ENCODE measurements around the gene NDE1.
A peak's percentile ranks its signal among the peaks of the same experiment; 100 is the strongest.
"Not testable (repeated sequence)": the region's sequence is repeated elsewhere in the genome, so short reads cannot be mapped to it uniquely, and the experiment has no call there.

NDE1 gene, protein sequence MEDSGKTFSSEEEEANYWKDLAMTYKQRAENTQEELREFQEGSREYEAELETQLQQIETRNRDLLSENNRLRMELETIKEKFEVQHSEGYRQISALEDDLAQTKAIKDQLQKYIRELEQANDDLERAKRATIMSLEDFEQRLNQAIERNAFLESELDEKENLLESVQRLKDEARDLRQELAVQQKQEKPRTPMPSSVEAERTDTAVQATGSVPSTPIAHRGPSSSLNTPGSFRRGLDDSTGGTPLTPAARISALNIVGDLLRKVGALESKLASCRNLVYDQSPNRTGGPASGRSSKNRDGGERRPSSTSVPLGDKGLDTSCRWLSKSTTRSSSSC

DNA sequence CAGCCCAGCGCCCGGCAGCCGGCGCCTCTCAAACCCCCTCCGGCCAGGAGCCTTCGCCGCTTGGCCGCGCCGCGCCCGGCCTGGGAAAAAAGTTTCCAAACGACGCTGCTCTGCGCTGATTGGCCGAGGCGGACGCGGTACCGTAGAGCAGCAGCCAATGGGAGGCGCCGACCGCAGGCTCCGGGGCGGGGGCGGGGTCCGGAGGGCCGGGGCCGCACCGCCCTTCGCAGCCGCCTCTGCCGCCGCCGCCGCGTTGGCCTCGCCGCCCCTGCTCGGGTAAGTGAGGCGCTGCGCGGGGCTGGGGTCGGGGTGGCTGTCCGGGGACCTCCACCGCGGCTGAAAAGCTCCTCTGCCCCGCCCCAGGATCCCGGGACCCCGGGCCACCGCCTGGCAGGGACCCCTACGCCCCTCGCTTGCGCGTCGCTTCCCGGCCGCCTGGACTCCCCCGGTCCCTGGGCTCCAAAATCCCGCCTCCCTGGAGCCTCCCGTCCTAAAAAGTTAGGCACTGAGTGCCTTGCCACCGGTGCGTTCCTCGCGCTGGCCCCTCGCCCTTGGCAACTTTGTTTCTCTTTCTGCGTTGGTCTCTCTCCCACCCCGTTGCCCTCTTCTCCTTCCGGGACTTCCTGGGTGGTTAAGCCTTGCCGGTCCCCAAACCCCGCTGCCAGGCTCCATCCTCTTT is at the start of gene NDE1:
TSS of gene NDE1 (plus strand) at position 227 of the 679 bp plus-strand sequence. CDS start 14,534 bp downstream, outside the sequence.
- peak; percentile 78 for TF ChIP-seq POLR2A (IDR thresholded peaks at IDR 0.05; ENCODE audit: low read depth, low read length)
- DNase-seq (ENCODE audit: insufficient read length, low spot score) (peak; percentile 87), FAIRE-seq (no peak)

- FAIRE-seq, result no peak
- no peak for TF ChIP-seq POLR2A (IDR thresholded peaks at IDR 0.05; ENCODE audit: low read depth, low read length)
- no peak for DNase-seq (ENCODE audit: insufficient read length, low spot score)
Observed at GRCh38 chr16:15601212-15601879, 48.7 kb upstream of the NDE1 start.

GRCh38 chr16:15602285-15603044 is 47.6 kb upstream of the NDE1 start:
- no peak for FAIRE-seq
- TF ChIP-seq POLR2A (IDR thresholded peaks at IDR 0.05; ENCODE audit: low read depth, low read length), result no peak
- no peak for DNase-seq (ENCODE audit: insufficient read length, low spot score)

DNA sequence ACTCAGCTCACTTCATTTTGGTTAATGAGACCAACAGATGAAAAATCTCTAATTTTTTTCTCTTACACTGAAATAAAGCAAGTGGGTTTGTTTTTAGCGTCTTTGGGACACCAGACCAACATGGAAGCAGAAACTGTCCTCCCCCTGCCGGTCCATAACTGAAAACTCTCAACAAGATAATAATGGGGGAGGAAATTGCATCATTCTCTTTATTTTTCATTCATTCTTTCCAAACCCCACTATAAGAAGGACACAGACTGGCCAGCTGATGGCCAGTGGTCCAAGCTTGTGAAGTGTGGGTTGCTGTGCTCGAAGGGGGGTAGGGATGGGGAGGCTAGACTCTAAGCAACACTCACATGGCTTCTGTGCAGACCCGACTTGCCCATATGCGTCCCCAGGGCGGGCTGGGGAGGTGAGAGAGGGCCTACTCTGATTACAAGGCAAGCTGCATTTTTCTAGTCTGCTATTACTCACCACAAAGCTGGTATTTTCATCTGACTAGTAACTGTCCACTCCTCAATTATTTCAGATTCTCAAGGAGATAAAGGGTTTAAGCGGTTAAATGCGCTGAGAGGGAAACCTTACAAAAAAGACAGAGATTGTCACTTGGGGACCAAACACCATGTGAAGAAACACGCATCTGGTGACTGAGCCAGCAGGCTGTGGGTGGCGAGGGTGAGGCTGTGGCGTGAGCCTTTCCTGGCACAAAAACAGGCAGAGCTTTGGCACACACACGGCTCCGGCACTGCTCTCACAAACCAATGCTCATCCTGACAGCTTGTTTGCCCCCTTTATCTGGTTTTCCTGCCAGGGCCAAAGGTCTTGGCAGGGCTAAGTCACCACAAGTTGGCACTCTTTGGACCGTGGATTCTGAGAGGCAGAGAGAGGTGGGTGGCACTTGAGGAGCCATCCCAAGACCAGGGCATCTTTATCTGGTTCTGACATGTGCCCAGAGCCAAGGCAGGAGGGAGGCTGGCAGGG is 45.3 kb upstream of the NDE1 start:
- DNase-seq (ENCODE audit: insufficient read length, low spot score) (no peak), FAIRE-seq (no peak)
- TF ChIP-seq POLR2A (IDR thresholded peaks at IDR 0.05; ENCODE audit: low read depth, low read length), result no peak

DNA sequence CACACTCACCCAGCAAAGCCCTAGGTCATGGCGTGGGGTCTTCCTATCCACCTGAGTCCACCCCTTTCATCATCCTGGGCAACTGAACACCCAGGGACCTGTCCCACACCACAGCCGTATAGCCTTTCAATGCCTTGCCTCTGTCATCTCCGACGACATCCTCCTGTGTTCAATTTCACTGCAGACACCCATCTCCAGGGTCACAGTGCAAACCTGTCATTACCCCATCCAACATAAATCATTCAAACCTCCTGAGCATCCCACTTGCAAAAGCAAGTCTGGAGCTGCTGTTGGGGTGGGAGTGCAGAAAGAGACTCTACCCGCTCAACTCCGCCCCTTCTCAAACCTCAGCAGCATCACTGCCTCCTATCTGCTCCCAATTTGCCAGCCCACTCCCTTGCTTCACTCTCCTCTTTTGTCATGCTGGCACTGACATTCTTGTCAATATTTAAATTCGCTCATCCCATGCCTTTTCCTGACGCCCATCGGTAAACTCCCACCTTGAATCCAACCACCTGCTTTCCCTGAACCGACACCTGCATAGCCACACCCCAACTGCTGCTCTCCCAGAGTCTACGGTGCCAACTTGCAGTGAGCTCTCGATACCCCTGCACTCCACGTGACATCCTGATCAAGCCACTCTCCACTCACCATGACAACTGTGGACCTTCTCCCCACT is 44.1 kb upstream of the NDE1 start:
- TF ChIP-seq POLR2A (IDR thresholded peaks at IDR 0.05; ENCODE audit: low read depth, low read length), result no peak
- no peak for DNase-seq (ENCODE audit: insufficient read length, low spot score)
- no peak for FAIRE-seq

DNA sequence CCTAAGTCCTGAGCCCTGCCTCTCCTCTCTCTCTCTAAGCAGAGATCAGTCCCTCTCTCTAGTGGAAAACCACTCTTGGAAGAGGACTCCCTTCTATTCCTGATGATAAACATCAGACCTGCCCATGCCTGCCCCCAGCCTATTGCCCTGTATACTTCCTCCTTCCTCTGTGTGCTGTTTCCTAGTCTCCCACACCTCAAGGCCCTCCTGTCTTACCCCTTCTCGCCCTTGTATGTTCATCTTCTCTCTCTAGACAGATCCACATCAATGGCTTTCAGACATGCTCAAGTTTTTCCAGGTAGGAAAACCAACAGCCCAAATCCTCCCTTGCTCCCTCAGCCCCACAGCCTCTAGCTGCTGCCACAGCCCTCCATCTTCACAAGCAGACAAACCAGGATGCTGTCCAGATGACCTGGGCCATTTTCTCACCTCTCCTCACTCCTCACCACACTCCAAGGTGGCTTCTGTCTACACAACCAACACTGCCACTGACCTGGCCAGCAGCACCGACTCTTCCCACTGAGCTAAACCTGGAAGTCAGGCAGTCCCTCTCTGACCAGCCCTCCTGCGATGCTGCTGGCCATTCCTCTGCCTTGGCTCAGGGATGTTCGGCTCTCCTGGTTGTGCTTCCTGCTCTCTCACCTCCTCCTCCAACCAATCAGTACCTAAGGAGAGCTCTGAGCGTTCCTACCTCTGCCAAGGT is 43.4 kb upstream of the NDE1 start:
- DNase-seq (ENCODE audit: insufficient read length, low spot score) (no peak), FAIRE-seq (no peak)
- no peak for TF ChIP-seq POLR2A (IDR thresholded peaks at IDR 0.05; ENCODE audit: low read depth, low read length)

DNA sequence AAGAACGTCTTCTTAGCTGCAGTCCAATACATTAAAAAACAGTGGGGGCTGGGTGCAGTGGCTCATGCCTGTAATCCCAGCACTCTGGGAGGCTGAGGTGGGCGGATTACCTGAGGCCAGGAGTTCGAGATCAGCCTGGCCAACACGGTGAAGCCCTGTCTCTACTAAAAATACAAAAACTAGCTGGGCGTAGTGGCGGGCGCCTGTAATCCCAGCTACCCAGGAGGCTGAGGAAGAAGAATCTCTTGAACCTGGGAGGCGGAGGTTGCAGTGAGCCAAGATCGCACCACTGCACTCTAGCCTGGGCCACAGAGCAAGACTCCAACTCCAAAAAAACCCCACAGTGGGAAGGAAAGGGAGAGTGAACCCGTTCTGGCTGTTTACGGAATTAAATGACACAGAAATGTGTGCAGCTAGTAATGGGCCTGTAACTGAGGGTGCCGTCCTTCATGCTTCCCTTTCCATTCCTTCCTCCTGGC is 42.8 kb upstream of the NDE1 start:
- FAIRE-seq; DNase-seq (ENCODE audit: insufficient read length, low spot score): not testable (repeated sequence)

GRCh38 chr16:15607700-15608396 is 42.2 kb upstream of the NDE1 start:
- DNase-seq (ENCODE audit: insufficient read length, low spot score) (no peak), FAIRE-seq (no peak)
- TF ChIP-seq POLR2A (IDR thresholded peaks at IDR 0.05; ENCODE audit: low read depth, low read length), result no peak

DNA sequence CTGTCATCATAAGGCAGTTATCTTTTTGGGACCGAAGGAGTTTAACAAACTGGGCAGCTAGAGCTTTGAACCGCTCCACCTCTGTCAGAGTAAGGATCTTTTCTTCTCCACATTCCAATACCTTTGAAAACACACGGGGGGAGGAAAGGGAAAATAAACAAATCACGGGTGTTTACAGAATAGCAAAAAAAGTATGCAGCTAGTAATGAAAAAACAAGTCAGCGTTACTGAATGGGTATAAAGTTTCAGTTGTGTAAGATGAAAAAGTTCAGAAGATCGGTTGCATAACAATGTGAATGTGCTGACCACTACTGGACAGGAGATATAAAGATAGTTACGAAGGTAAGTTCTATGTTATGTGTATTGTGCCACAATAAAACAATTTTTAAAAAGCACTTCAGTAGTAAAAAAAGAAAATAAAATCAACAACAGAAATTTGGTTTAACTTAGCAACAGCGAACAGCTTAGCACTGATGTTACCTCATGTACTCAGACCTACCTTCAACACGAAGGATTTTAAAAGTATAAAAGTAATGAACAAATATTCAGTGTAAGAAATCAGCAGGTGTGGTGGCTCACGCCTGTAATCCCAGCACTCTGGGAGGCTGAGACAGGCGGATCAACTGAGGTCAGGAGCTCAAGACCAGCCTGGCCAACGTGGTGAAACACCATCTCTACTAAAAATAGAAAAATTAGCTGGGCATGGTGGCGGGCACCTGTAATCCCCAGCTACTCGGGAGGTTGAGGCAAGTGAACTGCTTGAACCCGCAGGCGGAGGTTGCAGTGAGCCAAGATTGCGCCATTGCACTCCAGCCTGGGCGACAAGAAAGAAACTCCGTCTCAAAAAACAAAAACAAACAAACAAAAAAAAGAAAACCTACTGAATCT is 41.4 kb upstream of the NDE1 start:
- DNase-seq (ENCODE audit: insufficient read length, low spot score), result no peak
- TF ChIP-seq POLR2A (IDR thresholded peaks at IDR 0.05; ENCODE audit: low read depth, low read length), result no peak

DNA sequence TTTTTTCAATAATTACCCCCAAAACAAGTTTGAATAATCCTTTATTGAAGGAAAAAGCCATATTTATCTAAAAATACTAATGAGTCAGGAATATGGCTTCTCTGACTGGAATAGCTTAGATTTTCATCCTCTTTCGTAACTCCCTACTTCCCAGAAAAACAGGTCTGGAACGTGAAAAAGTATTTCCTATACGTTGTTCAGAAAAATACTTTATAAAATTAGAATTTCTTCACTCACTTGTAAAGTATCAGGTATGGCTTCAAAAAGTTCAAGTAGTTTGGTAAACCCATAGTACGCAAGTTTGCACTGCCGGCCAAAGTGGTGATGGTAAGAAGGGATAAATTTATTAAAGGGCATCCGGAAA is 40.8 kb upstream of the NDE1 start:
- FAIRE-seq, result no peak
- DNase-seq (ENCODE audit: insufficient read length, low spot score), result no peak
- TF ChIP-seq POLR2A (IDR thresholded peaks at IDR 0.05; ENCODE audit: low read depth, low read length), result no peak

More for the DNA sequence above, 41.4 kb upstream of the NDE1 start:
- FAIRE-seq, result no peak

Data from H54 (cell line).